AG20443 (cell line): ENCODE measurements around the gene TSACC.
"Not testable (repeated sequence)": the region's sequence is repeated elsewhere in the genome, so short reads cannot be mapped to it uniquely, and the experiment has no call there.

ENCODE experiments used
- DNase-seq: peaks from one replicate; pipeline ENCODE4 v3.0.0; 2012; ENCODE audit warnings: low spot score, mixed read lengths

Gene TSACC

GRCh38 chr1:156338180-156338976 lies at the start of gene TSACC, which contains the start of gene CCT3:
Gene TSACC, plus strand, starts transcription at chr1:156338526. Its CDS starts 1,232 bp downstream, at chr1:156339758.
Gene CCT3, minus strand, starts transcription at chr1:156338292. Its CDS starts 108 bp downstream, at chr1:156338184.
- DNase-seq = peak; percentile 100

DNA sequence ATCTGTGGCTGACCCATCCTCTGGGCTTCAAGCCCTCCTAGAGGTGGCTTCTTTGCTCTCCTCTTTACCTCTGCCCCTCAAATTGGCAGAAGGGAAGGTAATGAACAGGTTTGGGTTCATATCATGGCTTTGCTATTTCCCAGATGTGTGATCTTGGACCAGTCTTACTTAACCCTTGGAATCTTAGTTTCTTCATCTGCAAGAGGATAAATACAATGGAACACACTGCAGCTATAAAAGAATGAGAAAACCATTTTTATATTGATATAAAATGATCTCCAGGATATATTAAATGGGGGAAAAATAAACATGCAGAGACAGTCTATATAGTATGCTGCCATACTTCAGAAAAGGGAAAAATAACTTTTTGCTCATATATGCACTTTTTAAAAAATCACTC lies 48.5 kb upstream of the TSACC start:
- DNase-seq = no peak

DNA sequence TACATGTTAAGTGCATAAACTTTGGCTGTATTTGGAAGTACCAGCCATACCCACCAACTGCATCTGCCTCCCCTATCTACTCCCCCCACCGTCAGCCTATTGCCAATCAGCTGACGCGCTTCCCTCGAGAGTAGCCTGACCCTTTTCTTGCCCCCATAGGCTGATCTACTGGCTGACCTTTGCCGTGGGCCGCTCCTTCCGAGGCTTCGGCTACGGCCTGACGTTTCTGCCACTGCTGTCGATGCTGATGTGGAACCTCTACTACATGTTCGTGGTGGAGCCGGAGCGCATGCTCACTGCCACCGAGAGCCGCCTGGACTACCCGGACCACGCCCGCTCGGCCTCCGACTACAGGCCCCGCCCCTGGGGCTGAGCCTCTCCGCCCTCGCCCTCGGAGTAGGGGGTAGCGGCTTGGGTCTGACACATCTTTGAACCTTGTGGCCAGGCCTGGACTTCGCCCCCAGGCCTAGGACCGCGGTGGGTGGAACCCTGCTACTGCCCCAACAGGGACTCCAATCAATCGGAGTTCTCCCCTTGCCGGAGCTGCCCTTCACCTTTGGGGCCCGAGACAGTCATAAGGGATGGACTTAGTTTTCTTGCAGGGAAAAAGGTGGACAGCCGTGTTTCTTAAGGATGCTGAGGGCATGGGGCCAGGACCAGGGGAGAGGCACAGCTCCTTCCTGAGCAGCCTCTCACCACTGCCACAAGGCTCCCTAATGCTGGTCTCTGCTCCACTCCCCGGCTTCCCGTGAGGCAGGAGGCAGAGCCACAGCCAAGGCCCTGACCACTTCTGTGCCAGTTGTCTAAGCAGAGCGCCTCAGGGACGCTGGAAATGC lies 46.9 kb upstream of the TSACC start:
- DNase-seq = peak; percentile 98

DNA sequence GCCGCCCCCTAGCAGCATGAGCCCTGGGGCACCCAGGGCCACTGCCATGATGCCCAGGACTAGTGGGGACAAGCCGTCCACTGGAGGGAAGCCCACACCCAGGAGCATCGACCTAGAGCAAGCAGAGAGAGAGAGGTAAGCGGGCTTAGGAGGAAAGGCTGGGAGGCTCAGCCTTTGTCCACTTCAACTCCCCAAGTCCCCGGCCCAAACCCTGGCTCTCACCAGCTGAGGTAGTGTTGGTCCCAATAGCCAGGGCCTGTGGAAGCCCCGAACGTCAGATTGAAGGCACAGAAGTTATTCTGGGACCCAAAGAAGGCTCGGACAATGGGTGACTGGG lies 45.3 kb upstream of the TSACC start:
- no peak for DNase-seq

DNA sequence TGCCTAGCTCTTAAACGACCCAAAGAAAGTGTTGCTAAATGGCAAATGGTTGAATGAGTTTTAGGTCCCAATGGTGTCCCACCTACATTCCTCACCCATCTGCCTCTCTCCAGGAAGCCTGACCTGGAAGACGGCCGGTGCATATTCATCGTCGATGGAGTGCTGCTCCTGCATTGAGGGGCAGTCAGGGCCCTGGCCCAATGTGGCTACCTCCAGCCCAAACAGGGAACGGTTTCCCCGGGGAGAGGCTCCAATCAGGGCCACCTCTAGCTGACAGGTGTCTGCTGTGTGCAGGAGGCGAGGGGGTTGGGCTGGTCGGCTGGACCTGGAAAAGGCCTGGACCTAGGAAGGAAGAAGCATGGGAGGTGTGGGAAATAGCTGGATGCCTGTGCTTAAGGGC lies 44.4 kb upstream of the TSACC start:
- no peak for DNase-seq

DNA sequence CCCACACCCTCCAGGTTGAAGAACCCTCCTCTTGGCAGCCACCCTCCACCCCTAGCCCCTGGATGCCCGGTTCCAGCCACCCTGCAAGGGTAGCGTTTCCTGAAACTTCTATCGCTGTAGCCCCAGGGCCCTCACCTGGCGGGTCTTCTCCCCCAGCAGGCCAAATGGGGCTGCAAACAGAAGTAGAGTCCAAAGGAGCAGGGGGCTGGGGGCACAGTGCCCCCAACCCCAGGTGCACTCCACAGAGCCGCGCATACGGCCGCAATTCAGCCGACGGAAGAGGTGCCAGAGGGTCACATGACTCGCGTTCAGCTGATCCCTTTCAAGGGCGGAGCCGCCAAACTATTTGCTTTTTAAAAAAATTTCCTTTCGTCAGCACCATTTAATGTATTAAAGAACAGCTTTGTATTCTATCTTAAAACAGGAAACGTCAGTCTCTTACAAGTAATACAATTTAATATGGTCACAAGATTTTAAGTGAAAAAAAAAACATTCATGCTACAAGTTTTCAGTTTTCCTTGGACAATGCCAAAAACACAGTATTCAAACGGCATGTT lies 42.9 kb upstream of the TSACC start, which contains the start of gene GLMP:
TSS of gene GLMP (minus strand) at position 289 of the 557 bp plus-strand sequence. CDS start at position 255, 34 bp downstream.
- DNase-seq = peak; percentile 81

- no peak for DNase-seq
Measured at GRCh38 chr1:156298852-156299357, 39.4 kb upstream of the TSACC start, which contains the start of gene VHLL. Gene VHLL, minus strand, starts transcription at chr1:156299307. Its CDS starts 118 bp downstream, at chr1:156299189.

- no peak for DNase-seq
Measured at GRCh38 chr1:156303241-156303640, 35.1 kb upstream of the TSACC start.

DNA sequence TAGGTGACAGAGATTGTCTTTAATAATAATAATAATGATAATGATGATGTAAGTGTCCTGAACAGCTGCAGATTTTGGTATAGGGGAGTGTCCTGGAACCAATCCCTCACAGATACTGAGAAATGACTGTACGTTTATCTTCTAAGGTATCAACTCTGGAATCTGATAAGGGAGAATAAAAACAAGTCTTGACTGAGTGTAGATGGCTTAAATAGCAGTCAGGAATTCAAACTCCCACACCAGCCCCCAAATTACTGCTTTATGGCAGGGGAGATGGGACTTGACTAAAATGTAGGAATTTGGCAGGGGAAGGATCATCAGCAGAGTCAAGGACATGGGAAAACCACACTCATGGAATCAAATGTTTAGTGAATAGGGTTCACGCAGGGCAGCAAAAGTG lies 33.1 kb upstream of the TSACC start:
- DNase-seq = no peak

GRCh38 chr1:156308078-156308477 lies 30.2 kb upstream of the TSACC start:
- peak; percentile 39 for DNase-seq

DNA sequence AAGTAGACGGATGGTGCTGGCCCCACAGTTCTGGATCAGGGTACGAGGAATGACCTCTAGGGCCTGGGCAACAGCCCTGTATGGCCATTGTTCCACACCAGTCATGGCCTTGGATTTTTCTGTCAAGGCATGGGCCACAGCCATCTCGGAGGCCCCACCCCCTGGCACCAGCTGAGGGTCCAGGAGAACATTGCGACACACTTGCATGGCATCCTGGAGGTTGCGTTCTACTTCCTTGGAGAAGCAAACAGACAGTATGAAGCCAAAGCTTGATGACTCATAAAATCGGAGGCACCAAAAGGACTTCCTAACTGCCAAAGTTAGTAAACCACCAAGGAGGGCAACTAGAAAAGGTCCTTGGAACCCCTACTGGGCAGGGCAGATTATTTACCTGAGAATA lies 27.4 kb upstream of the TSACC start:
- DNase-seq = peak; percentile 33

DNA sequence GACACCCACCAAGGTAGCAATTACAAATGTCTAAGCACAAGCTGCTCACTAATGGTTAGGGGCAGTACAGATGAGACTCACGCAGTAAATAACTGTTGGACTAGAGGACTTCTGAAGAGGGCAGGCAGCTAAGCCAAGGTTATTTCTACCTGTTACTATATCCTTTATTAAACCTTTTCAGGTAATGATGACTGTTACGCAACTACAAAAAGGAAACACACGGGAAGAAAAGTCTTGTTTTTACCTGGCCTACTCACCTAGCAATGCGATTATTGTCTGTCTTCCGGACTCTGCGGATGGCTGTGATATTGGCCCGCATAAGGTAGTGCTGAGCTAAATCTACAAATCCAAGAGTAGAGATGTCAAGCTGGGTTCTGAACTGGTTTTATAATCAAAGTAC lies 21.4 kb upstream of the TSACC start:
- DNase-seq = no peak

DNA sequence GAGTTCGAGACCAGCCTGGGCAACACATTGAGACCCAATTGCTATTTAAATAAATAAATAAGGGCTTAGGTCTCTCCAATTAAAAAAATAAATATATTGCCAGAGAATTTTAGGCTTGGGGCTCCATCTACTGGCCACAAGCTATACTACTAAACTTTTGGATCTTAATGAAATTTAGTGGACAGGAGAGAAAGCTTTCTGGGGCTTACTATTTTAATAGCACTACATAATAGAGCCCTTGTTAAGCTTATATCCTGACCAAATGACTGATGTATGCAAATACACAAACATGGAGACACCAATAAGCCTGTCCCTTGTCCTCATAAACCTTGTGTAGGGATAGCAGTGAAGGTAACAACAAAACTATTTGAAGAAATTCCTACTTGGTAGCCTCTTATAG lies 18.7 kb upstream of the TSACC start:
- DNase-seq = peak; percentile 34

DNA sequence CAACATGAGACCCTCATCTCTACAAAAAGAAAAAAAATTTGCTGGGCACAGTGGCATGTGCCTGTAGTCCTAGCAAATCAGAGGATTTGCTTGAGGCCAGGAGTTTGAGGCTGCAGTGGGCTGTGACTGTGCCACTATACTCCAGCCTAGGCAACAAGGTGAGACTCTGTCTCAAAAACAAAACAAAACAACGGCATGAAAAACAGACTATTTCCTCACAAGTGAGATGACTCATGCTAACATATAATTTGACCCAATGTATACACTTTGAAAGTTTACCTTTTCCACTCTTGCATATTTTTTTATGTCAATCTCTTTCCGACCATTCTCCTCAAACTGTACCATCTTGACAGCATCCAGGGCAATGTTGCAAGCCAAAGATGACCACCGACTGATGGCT lies 17.8 kb upstream of the TSACC start:
- DNase-seq = no peak

GRCh38 chr1:156323179-156323578 lies 15.1 kb upstream of the TSACC start:
- DNase-seq = not testable (repeated sequence)

GRCh38 chr1:156336242-156336641 lies 2.1 kb upstream of the TSACC start:
- DNase-seq = no peak

- DNase-seq = peak; percentile 26
Measured at GRCh38 chr1:156337052-156337887, 1.1 kb upstream of the TSACC start.

GRCh38 chr1:156337888-156338179 lies 492 bp upstream of the TSACC start:
- DNase-seq = no peak

- DNase-seq = no peak
Measured at GRCh38 chr1:156342166-156342955, 4.0 kb downstream of the TSACC start.

DNA sequence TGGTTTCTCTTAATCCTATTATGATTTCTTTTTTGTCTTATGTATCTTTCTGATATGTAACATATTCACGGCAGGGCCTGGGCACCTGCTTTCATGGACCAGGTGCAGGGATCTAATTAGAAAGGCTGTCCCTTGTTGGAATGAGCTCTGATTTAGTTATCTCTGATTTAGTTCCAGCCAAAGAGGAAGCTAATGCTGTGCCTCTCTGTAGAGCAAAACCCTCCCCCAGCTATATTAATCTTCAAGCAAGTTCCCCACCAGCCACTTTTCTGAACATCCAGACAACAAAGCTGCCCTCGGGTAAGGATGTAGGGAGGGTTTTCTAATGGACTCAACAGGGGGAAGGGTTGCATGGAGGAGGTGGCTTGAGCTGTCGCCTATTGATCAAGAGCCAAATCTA lies 6.1 kb downstream of the TSACC start:
- no peak for DNase-seq

GRCh38 chr1:156346035-156346434 lies 7.7 kb downstream of the TSACC start:
- not testable (repeated sequence) for DNase-seq
